ENCODE data around the gene INTS13. TPM values are rescaled to one million over a fixed set of nuclear protein-coding genes. Genes with fewer than 3 reads are reported as not detected.
"Not testable (repeated sequence)": the region's sequence is repeated elsewhere in the genome, so short reads cannot be mapped to it uniquely, and the experiment has no call there.

INTS13 gene
- total and polyA plus RNA-seq, 8 donors, result 17.1 to 37.0 (median 31.6) TPM

DNA sequence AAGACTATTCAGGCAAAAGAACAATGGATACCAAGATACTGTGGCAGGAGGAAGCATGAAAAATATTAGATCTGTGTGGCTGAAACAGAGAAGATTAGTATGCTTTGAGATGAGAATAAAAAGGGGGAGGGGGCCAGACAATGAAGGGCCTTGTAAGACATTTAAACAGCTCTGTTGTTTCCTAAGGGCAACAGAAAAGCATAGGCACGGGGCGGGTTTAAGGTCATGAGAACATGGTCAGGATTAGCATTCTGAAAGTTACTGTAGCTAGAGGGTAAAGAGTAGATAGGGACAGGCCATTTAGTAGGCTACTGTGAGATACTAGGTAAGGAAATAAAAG, 18.6 kb downstream of the INTS13 start:
- no peak for DNase-seq
- no peak for ATAC-seq
- Histone ChIP-seq H3K27me3 (no peaks in the 10 kb centered on the region), H3K4me1 (no peaks in the 10 kb centered on the region), H3K9me3 (no peaks in the 10 kb centered on the region), H3K27ac (no peak overlapping the region), H3K4me3 (no peak overlapping the region), H3K36me3 (peaks cover 0 to 55% of the 10 kb centered on the region in 2 donors)
- intact Hi-C loops (cut with DNase I), result no loop called here
- TF ChIP-seq, protein P1, sequence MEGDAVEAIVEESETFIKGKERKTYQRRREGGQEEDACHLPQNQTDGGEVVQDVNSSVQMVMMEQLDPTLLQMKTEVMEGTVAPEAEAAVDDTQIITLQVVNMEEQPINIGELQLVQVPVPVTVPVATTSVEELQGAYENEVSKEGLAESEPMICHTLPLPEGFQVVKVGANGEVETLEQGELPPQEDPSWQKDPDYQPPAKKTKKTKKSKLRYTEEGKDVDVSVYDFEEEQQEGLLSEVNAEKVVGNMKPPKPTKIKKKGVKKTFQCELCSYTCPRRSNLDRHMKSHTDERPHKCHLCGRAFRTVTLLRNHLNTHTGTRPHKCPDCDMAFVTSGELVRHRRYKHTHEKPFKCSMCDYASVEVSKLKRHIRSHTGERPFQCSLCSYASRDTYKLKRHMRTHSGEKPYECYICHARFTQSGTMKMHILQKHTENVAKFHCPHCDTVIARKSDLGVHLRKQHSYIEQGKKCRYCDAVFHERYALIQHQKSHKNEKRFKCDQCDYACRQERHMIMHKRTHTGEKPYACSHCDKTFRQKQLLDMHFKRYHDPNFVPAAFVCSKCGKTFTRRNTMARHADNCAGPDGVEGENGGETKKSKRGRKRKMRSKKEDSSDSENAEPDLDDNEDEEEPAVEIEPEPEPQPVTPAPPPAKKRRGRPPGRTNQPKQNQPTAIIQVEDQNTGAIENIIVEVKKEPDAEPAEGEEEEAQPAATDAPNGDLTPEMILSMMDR (IDR thresholded peaks at IDR 0.05), result no peak

DNA sequence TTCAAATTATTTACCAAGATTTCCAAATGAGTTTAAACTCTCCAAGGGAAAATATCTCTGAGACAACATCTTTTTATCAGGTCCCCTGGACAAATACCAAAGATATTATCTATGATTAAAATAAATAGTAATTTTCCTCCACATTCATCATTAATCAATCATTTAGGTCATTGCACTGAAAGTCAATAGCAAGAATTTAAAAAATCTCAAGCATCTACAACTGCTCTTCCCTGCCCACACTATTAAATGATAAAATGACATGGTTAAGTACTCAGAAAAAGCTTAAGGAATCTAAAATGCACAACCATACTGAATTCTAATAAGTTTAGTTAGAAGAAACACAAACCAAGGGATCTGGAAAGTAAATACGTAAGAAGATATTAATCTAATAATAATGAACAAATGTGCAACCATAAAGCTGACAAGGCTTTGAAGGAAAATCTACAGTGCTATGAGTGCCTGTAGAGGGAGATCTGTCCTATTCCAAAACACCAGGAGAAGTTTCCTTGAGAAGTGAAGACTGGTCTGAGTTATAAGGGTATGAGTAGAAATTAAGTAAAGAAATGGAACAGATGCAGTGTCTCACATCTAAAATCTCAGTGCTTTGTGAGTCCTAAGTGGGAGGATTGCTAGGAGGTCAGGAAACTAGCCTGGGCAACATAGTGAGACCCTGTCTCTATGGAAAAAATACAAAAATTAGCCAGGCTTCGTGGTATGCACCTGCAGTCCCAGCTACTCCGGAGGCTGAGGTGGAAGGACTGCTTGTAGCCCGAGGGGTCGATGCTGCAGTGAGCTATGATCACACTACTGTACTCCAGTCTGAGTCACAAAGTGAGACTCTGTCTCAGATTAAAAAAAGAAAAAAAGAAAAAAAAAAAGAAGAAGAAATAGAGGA, 19.2 kb downstream of the INTS13 start:
- H3K4me1 ChIP-seq, result no peaks in the 10 kb centered on the region
- H3K27me3 ChIP-seq, result no peaks in the 10 kb centered on the region
- intact Hi-C loops (cut with DNase I), result no loop called here
- TF ChIP-seq, protein P1 (IDR thresholded peaks at IDR 0.05), result no peak
- H3K36me3 ChIP-seq, result peaks cover 0 to 51% of the 10 kb centered on the region in 2 donors
- ATAC-seq (peak; percentile 44), DNase-seq (no peak)
- no peak overlapping the region for H3K27ac ChIP-seq
- H3K4me3 ChIP-seq, result no peak overlapping the region
- H3K9me3 ChIP-seq, result no peaks in the 10 kb centered on the region

DNA sequence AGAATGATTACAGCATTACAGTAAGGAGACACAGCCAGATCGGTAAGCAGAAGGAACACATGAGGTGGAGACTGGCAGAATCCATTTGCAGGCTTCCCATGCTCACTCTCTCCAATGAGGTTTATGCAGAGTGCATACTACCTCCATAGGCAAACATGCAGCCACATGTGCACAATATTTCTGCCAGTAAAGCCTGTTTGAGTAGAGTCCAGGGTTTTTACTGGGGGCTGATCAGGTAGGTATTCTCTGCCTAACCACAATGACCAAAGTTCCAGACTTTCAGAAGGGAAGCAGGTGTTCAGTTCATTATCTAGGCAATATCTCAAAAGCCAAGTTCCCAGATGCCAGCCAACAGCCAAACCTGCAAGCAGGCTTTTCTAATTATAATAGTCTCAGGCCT, 31.1 kb downstream of the INTS13 start:
- Histone ChIP-seq H3K4me1 (no peaks in the 10 kb centered on the region), H3K27ac (no peak overlapping the region), H3K4me3 (no peak overlapping the region), H3K27me3 (no peaks in the 10 kb centered on the region), H3K36me3 (peaks cover 0 to 72% of the 10 kb centered on the region in 2 donors), H3K9me3 (peaks cover 0 to 10% of the 10 kb centered on the region in 2 donors)
- ATAC-seq (no peak), DNase-seq (no peak)
- intact Hi-C loops (cut with DNase I), result no loop called here
- TF ChIP-seq, protein P1 (IDR thresholded peaks at IDR 0.05), result no peak

DNA sequence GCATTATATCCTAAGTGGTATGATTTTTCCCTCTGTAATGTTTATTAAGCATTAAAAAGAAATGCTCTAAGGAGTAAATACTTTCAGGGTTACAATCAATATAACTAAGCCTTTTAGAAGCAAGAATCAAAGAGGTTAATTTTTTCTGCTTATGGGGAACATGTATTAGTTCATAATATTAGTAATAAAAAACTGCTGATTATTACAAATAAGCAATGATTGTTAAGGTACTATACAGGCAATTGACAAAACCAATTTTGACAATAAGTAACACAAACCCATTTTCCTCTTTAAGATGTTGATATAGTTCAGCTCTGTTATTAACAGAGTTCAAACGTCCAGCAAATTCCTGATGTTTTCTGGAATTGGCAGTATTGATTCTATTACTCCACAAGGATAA, 31.8 kb downstream of the INTS13 start:
- Histone ChIP-seq H3K27ac (no peak overlapping the region), H3K4me3 (no peak overlapping the region), H3K9me3 (peaks cover 0 to 10% of the 10 kb centered on the region in 2 donors), H3K36me3 (peaks cover 0 to 73% of the 10 kb centered on the region in 2 donors), H3K27me3 (no peaks in the 10 kb centered on the region), H3K4me1 (no peaks in the 10 kb centered on the region)
- intact Hi-C loops (cut with DNase I), result no loop called here
- TF ChIP-seq, protein P1 (IDR thresholded peaks at IDR 0.05), result no peak
- DNase-seq (no peak), ATAC-seq (no peak)

DNA sequence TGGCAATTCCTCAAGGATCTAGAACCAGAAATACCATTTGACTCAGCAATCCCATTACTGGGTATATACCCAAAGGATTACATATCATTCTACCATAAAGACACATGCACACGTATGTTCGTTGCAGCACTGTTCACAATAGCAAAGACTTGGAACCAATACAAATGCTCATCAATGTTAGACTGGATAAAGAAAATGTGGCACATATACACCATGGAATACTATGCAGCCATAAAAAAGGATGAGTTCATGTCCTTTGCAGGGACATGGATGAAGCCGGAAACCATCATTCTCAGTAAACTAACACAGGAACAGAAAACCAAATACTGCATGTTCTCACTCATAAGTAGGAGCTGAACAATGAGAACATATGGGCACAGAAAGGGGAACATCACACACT, 34.4 kb downstream of the INTS13 start:
- H3K4me1 ChIP-seq; DNase-seq; H3K4me3 ChIP-seq; H3K27ac ChIP-seq; H3K27me3 ChIP-seq; ATAC-seq; H3K9me3 ChIP-seq; intact Hi-C loops (cut with DNase I): not testable (repeated sequence)
- H3K36me3 ChIP-seq, result peaks cover 0 to 59% of the 10 kb centered on the region in 2 donors
